Neural cell (in vitro differentiated cells): ENCODE results near the gene RBPJL. TPM values are rescaled to one million over a fixed set of nuclear protein-coding genes. Genes with fewer than 3 reads are reported as not detected.

Experiments used
- H2AFZ ChIP-seq: fragments of 200-600, 300-800 bp; sonication (generic), shearing (Covaris generic); 2 replicates; pipeline ENCODE4 v1.6.0; 2014; ENCODE audit warnings: low read depth, mild to moderate bottlenecking, antibody characterized with exemption, low read length, moderate library complexity
- H3F3A ChIP-seq: fragments of 200-600 bp; shearing (Covaris generic); 2 replicates; pipeline ENCODE4 v1.6.1; 2016; ENCODE audit warnings: mild to moderate bottlenecking, moderate library complexity, mixed read lengths, antibody characterized with exemption, low read length; ENCODE audit not compliant: insufficient read depth, poor library complexity, severe bottlenecking
- H3K27ac ChIP-seq: fragments of 200-600, 300-800 bp; sonication (generic), shearing (Covaris generic); 2 replicates; pipeline ENCODE4 v1.5.1; 2014; ENCODE audit warnings: mild to moderate bottlenecking, low read length, moderate library complexity
- H3K27me3 ChIP-seq: fragments of 300-800, 200-600 bp; sonication (generic), shearing (Covaris generic); 2 replicates; pipeline ENCODE4 v1.6.0; 2014; ENCODE audit warnings: mild to moderate bottlenecking, low read depth, low read length, moderate library complexity; ENCODE audit not compliant: insufficient read depth
- H3K36me3 ChIP-seq: fragments of 300-800, 200-600 bp; sonication (generic), shearing (Covaris generic); 2 replicates; pipeline ENCODE4 v1.5.1; 2014; ENCODE audit warnings: mild to moderate bottlenecking, antibody characterized with exemption, low read length, moderate library complexity; ENCODE audit not compliant: insufficient read depth
- H3K4me2 ChIP-seq: fragments of 300-800, 200-600 bp; sonication (generic), shearing (Covaris generic); 2 replicates; pipeline ENCODE4 v1.6.0; 2014; ENCODE audit warnings: mild to moderate bottlenecking, low read length
- H3K4me3 ChIP-seq: fragments of 300-800, 200-600 bp; sonication (generic), shearing (Covaris generic); 2 replicates; pipeline ENCODE4 v1.5.1; 2014; ENCODE audit warnings: mild to moderate bottlenecking, low read length, moderate library complexity
- H3K79me2 ChIP-seq: fragments of 200-600 bp; shearing (Covaris generic); replicated peaks from 2 replicates; pipeline ENCODE4 v1.6.0; 2014; ENCODE audit warnings: mild to moderate bottlenecking, low read length, moderate library complexity; ENCODE audit not compliant: insufficient read depth
- H3K9ac ChIP-seq: fragments of 300-800, 200-600 bp; sonication (generic), shearing (Covaris generic); 2 replicates; pipeline ENCODE4 v1.6.1; 2016; ENCODE audit warnings: mild to moderate bottlenecking, low read length, mixed read lengths
- H3K9me2 ChIP-seq: fragments of 200-600 bp; shearing (Covaris generic); 2 replicates; pipeline ENCODE4 v1.6.1; 2016; ENCODE audit warnings: mild to moderate bottlenecking, low read length, mixed read lengths; ENCODE audit not compliant: insufficient read depth
- H3K9me3 ChIP-seq: fragments of 200-600, 300-800 bp; sonication (generic), shearing (Covaris generic); 2 replicates; pipeline ENCODE4 v1.6.1; 2016; ENCODE audit warnings: mild to moderate bottlenecking, mixed run types, low read length, moderate library complexity, mixed read lengths
- H4K20me1 ChIP-seq: fragments of 200-600 bp; shearing (Covaris generic); 2 replicates; pipeline ENCODE4 v1.6.1; 2016; ENCODE audit warnings: mild to moderate bottlenecking, mixed run types; ENCODE audit not compliant: insufficient read depth
- CTCF ChIP-seq: fragments of 450-650 bp; IDR thresholded peaks from 2 replicates; pipeline ENCODE4 v1.5.1; 2014; ENCODE audit warnings: antibody characterized with exemption, mild to moderate bottlenecking, moderate library complexity; ENCODE audit not compliant: poor library complexity, severe bottlenecking
- EP300 ChIP-seq: fragments of 450-650 bp; conservative IDR thresholded peaks from 2 replicates; pipeline ENCODE4 v1.6.1; 2014; ENCODE audit warnings: antibody characterized with exemption, mild to moderate bottlenecking, moderate library complexity; ENCODE audit not compliant: poor library complexity, severe bottlenecking
- EZH2 ChIP-seq: fragments of 200-600, 300-800 bp; shearing (Covaris generic), sonication (generic); IDR thresholded peaks from 2 replicates; pipeline ENCODE4 v1.6.1; 2014; ENCODE audit warnings: antibody characterized with exemption, low read length, borderline replicate concordance, mild to moderate bottlenecking; ENCODE audit not compliant: insufficient read depth, poor library complexity, severe bottlenecking
- MXI1 ChIP-seq: fragments of 450-650 bp; conservative IDR thresholded peaks from 2 replicates; pipeline ENCODE4 v1.6.1; 2014; ENCODE audit warnings: antibody characterized with exemption, mild to moderate bottlenecking; ENCODE audit not compliant: poor library complexity, severe bottlenecking
- POLR2AphosphoS5 ChIP-seq: IDR thresholded peaks from 2 replicates; pipeline ENCODE4 v1.6.1; 2012
- RAD21 ChIP-seq: fragments of 450-650 bp; conservative IDR thresholded peaks from 2 replicates; pipeline ENCODE4 v1.6.1; 2014; ENCODE audit warnings: antibody characterized with exemption, mild to moderate bottlenecking, moderate library complexity
- REST ChIP-seq: IDR thresholded peaks from 2 replicates; pipeline ENCODE4 v1.6.1; 2012; ENCODE audit warnings: borderline replicate concordance
- SMC3 ChIP-seq: fragments of 450-650 bp; conservative IDR thresholded peaks from 2 replicates; pipeline ENCODE4 v1.6.1; 2014; ENCODE audit warnings: antibody characterized with exemption, mild to moderate bottlenecking, moderate library complexity; ENCODE audit not compliant: poor library complexity
- TAF1 ChIP-seq: IDR thresholded peaks from 2 replicates; pipeline ENCODE4 v1.6.1; 2012; ENCODE audit warnings: low read depth
- polyA plus RNA-seq: library from polyadenylated mRNA; depleted of rRNA; stranded (reverse); fragments of >200 nt; gene quantifications from 2 replicates; pipeline ENCODE4 v1.2.3, GENCODE V29; 2014

The RBPJL gene
- polyA plus RNA-seq, 1 donor from 2014 or later, result not detected

- no peak overlapping the region for H3K4me3 ChIP-seq
- H3K9ac ChIP-seq, result no peak overlapping the region
- no peaks in the 10 kb centered on the region for H3K9me3 ChIP-seq
- H3K27ac ChIP-seq, result no peak overlapping the region
- no peak overlapping the region for H2AFZ ChIP-seq
- H3K9me2 ChIP-seq, result no peaks in the 10 kb centered on the region
- no peaks in the 10 kb centered on the region for H3K79me2 ChIP-seq
- no peaks in the 10 kb centered on the region for H3F3A ChIP-seq
- no peaks in the 10 kb centered on the region for H4K20me1 ChIP-seq
- TF ChIP-seq REST (no peak), RAD21 (no peak), CTCF (no peak), TAF1 (no peak), MXI1 (no peak), SMC3 (no peak), POLR2AphosphoS5 (no peak), EP300 (no peak), EZH2 (no peak)
- H3K27me3 ChIP-seq, result no peaks in the 10 kb centered on the region
- no peak overlapping the region for H3K4me2 ChIP-seq
- no peaks in the 10 kb centered on the region for H3K36me3 ChIP-seq
Observed at GRCh38 chr20:45318948-45319347, 12.3 kb downstream of the RBPJL start.

GRCh38 chr20:45320948-45321595, 14.4 kb downstream of the RBPJL start:
- no peak overlapping the region for H3K9ac ChIP-seq
- no peaks in the 10 kb centered on the region for H3K36me3 ChIP-seq
- no peaks in the 10 kb centered on the region for H3K9me2 ChIP-seq

More at GRCh38 chr20:45320948-45321595, 14.4 kb downstream of the RBPJL start:
- Histone ChIP-seq H3K79me2 (no peaks in the 10 kb centered on the region), H3K27ac (no peak overlapping the region), H3F3A (no peaks in the 10 kb centered on the region), H3K27me3 (no peaks in the 10 kb centered on the region), H2AFZ (no peak overlapping the region), H3K4me3 (no peak overlapping the region), H3K4me2 (no peak overlapping the region), H4K20me1 (no peaks in the 10 kb centered on the region), H3K9me3 (no peaks in the 10 kb centered on the region)
- TF ChIP-seq MXI1, result no peak
- TF ChIP-seq SMC3, result no peak
- TF ChIP-seq POLR2AphosphoS5, result no peak
- no peak for TF ChIP-seq CTCF
- TF ChIP-seq TAF1, result no peak
- TF ChIP-seq RAD21, result no peak
- no peak for TF ChIP-seq EZH2
